Anterior cingulate cortex (tissue), 58 donors: ENCODE data around the gene ANGPTL2.
A peak's percentile ranks its signal among the peaks of the same experiment; 100 is the strongest.

ENCODE experiments used
- DNase-seq, 58 donors: peaks; one replicate each; lab custom pipeline; 2025; lab: John Stamatoyannopoulos, UW

ANGPTL2 gene

DNA sequence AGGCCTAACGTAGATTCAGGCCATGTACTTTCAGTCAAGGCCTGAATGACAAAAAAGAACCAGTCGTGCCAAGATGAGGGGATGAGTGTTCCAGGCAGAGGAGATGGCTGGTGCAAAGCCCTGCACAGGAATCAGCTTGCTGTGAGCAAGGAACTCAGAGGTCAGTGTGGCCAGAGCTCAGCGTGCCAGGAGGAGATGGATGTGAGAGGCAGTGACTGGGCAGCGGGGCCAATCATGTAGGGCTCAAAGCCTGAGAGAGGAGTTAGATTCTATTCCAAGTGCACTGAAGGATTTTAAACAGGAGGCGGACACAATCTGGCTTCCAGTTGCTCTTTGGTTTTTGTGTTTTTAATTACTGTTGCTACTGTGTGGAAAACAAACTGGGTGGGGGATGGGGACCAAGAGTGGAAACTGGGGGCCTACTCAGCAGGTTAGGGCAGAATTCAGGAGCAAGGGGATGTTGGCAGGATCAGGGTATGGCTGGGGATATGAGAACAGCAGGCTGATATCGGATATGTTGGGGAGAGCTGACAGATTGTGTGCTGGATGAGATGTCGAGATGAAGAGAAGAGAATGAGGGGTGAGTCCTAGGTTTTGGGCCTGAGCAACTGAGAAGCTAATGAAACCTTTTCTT lies 64.3 kb downstream of the ANGPTL2 start:
- peak in 33 of 58 donors; percentile 25 to 81 (median 51) for DNase-seq

DNA sequence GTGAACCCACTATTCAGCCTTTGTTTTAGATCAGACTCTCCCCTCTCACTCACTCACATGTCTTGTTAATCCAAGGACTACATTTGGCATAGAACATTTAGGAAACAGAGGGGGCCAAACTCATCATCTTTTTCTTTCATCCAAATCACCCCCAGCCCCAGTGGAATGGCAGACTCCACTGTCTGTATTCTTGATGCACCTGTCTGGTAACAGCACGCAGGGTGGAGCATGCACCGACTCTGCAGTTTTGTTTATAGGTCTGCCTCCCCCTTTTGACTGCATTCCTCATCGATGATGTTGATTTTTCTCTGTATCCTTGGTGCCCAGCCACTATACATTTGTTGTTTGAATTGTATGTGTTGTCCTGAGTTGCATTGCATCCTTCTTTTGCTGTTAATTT lies 66.0 kb downstream of the ANGPTL2 start:
- DNase-seq, result no peak

DNA sequence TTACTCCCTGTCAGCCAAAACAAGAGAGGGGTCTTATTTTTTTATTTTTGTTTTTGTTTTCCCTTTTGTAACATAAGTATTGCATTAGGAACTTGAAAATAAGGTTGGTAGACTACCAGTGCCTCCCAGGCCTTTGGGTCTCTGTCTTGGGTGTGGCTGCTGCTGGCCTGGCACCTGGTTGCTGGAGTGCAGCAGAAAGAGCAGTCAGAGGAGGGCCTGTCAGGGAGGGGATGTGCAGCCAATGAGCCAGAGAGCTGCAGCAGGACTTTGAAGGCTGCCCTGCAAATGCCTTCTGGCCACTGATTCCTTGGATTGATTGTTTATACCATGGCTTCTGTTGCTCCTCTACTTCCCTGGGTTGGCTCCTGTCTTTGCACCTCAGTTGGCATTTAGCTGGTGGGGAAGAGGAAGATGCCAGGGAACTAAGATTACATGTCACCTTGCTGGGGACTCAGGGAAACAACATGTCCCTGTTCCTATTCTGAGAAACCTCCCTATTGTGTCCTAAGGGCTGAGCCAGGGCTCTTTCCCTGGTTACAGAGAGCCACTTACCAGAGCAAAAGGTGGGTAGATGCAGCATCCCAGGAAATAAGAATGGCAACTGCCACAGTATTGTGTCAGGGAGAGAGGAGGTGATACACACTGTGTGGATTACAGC lies 66.6 kb downstream of the ANGPTL2 start:
- no peak for DNase-seq

DNA sequence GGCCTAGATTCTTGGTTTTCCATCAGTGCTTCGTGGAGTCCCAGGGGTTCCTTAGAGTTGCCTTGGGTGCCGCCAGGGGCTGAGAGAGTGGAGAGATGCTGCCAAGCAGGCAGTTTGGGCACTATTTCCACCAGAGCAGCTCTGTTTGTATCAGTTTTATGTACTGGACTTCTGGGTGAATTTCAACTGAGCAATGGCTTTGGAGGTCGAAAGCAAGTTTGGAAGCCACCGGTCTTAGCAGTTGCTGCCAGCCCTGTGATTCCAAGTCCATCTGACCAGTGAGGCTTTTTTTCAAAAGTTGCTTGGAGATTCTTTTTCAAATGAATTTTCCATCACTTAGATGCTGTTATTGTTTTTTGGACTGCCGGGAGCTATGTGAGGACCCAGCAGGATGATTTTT lies 68.5 kb downstream of the ANGPTL2 start:
- DNase-seq, result peak in 1 of 58 donors; percentile 29

DNA sequence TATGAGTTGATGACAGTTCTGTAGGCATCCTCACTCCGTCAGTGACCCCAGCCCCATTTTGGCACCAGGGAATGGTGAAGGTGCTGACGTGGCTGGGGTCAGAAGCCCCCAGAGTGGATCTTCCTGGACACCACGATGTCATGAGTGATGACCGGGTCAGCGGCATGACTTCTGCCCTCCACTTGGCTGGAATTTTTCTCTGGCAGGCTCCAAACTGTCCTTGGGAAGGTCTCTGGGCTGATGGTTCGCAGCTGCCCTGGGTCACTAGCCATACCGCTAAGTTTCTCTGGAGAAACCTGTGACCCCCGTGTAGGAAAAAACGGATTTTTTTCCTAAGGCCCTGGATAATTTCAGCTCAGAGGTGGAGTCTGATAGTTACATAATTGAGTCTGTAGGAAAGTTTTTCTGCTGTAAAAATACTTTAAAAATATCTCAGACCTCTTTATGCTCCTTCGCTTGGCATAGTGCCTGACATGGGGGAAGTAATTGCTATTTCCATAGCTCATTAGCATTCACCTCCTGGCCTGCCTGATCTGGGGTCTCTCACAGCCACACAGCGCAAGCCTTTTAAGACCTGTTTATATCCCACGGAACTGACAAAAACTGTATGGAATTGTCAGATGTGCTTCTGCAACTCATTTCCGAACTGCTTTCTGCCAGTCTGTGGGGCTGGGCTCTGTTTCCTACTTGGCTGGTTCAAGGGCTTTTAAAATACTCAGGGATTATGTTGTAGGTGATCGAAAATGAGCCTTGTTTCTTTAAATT lies 69.2 kb downstream of the ANGPTL2 start:
- DNase-seq, result no peak

DNA sequence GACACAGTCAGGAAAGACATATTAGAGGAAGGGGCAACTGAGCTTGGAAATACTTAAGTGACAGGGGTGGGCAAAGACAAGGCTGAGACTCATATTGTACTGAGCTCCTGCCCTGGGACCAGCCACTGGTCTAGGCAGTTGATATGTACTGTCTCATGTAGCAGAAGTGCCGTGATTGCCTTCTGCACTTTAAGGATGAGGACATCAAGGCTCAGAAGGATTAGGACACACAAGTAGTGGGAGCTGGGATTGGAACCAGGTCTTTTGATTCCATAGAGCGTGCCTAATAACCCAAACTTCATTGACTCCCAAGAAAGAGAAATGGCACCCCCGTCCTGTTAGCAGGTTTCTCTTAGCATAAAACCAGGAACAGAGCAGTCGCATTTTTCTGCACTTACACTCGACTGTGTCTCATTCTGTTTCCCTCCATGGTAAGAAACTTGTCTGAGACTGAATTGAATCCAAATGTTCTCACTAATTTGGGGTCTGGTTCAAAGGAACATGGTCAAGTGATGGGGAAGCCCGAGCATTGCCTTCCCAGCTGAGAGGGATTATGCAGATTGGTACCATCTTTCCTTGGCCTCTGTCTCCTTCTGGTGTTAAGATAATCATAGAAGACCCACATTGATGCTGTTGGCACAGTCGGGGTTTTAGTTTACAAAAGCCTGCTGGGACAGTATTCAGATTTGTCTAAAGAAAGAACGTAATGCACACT lies 70.4 kb downstream of the ANGPTL2 start:
- no peak for DNase-seq

DNA sequence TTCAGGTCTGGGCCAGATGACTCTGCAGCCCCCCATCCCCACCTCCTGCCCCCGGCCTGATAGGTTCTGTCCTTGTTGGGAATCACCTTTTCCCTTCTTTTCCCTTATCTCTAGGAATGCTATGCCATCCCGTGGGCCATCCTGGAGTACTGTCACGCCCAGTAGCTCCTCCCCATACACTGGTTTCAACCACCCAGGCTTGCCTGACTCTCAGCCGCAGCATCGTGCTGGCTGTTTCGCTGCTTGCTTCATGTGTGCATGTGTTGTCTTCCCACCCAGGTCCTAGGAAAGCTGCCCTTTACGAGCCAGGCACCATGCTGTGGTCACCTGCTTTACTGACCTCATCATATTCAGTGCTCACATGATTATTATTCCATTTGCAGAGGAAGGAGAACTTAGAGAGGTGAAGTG lies 71.8 kb downstream of the ANGPTL2 start:
- no peak for DNase-seq

DNA sequence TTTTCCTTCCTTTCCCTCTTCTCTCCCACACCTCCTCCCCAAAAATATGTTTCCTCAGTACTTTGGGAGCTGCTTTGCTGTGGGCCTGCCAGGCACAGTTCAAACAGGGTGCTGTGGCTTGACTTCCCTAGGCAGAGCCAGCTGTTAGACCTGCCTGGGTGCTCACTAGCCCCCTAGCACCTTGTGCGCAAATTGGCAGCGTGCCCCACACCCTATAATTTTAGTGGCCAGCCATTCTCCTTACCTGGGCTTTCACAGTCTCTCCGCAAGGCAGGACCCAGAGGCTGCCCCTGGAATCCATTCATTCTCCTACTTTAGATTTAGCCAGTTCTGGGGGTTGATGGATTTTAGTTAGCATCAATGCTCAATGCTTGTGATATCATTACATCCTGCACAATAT lies 72.3 kb downstream of the ANGPTL2 start:
- DNase-seq, result no peak

DNA sequence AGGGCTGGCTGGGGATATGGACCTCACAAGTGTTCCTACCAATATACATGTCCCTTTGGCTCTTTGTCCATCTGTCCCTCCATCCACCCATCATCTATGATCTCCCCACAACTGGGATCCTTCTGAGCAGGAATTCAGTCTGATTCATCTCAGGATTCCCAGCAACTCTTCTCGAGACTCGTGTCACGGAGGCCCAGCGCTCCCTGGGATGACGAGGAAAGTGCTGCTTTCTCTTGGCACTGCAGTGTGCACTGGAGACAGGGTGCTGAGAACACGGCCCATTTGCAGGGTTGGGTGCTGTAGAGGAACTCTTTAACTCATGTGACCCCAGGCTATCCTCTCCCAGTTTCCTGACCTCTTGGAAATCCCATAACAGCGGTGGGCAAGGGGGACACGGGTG lies 72.9 kb downstream of the ANGPTL2 start:
- DNase-seq, result no peak

DNA sequence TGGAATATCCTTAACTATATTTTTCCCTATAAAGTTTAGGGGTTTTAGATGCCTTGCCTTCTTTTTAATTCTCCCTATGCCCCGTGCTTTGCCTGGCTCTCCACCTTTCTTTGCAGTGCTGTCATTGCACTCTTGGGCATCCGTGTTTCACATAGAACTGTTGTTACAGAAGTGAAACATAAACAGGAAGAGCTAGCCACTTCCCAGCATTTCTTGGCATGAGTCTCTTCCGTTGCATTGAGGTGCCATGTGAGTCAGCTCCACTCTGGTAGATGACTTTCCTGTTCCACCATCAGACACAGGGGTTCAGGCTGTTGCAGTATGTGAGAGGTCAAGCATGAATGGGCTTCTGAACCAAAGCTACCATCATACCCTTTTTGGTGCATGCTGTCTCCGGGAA lies 73.4 kb downstream of the ANGPTL2 start:
- peak in 6 of 58 donors; percentile 14 to 53 (median 26) for DNase-seq

DNA sequence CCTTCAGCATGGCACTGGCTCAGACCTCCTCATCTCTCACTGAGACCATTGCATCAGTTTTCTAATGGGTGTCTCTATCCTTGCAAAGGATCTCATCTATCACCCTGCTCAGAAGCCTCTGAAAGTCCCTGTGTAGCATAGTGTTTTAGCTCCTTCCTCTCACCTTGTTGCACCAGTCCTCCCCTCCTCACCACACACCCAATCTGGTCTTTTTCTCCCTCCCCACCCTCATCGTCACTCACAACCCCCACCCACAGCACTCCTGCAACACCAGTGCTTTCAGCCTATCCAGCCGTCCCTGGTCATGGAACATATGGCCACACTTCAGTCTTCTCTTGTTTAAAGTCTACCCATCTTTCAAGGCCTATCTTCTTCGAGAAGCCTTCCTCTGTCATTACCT lies 74.5 kb downstream of the ANGPTL2 start:
- DNase-seq, result no peak

DNA sequence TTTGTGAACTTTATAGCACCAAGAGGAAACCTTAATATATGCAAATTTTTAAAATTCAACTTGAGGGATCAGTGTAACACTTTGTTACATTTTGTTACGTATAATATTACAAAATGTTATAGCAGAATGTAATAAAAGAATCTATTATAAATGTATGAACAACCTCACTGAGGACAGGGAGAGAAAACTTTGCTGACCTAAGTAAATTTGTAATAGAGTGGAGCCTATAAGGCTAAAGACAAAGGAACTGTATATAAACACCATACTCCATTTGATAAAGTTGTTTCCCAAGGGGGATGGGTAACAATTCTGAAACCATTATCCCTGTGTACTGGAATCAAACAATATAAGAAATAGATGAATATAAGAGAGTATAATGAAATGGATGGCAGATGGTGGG lies 77.3 kb downstream of the ANGPTL2 start:
- no peak for DNase-seq

DNA sequence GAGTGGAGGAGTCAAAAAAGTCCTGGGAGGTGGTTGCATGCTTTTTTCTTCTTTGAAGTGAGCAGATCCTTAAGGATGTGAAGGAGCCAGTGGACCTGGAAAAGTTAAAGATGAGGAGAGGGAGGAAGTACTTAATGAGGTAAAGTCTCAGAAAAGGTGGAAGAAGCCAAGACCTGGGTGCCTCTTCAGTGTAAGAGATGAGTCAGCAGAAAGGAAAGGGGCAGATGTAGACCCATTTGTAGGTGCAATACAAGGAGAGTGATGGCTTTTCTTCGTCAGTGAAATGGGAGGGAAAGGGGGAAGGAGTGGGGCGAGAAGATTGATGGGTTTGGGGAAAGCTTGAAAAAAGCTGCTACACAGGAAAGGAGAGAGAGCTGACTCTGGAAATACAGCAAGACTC lies 82.9 kb downstream of the ANGPTL2 start:
- no peak for DNase-seq

DNA sequence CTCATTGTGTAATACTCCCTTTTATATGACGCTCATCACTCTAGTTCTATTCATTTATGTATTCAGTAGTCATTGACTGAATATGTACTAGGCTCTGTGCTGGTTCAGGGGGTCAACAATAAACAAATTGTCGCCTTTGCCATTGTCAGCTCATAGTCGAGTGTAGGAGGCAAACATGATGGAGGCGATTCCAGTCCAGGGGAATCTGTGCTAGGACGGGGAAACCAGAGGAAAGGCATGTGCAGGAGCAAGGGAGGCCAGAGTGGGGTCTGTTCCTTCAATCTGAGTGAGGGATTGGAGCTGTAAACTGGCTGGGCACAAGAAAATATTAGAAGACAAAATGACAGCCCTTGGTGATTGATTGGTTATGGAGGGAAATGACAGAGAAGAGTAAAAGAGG lies 83.9 kb downstream of the ANGPTL2 start:
- no peak for DNase-seq
